Retina (tissue), 1 donor: ENCODE measurements around the gene PRKAG3.
"Not testable (repeated sequence)": the region's sequence is repeated elsewhere in the genome, so short reads cannot be mapped to it uniquely, and the experiment has no call there.

Source experiments
- DNase-seq: peaks from one replicate; pipeline ENCODE4 v3.0.0-alpha.2; 2016

The PRKAG3 gene

GRCh38 chr2:218780046-218780445 is 51.6 kb downstream of the PRKAG3 start:
- no peak for DNase-seq

GRCh38 chr2:218777276-218777990 is 54.2 kb downstream of the PRKAG3 start:
- DNase-seq, result no peak

- no peak for DNase-seq
Observed at GRCh38 chr2:218776488-218776887, 55.1 kb downstream of the PRKAG3 start.

GRCh38 chr2:218773881-218774280 is 57.7 kb downstream of the PRKAG3 start:
- no peak for DNase-seq

GRCh38 chr2:218772759-218773158 is 58.8 kb downstream of the PRKAG3 start:
- not testable (repeated sequence) for DNase-seq
